HG03439 (cell line): Measurements from ENCODE around the gene MTHFD1L.

Experiments
- ATAC-seq: cut with Tn5 transposase; IDR thresholded peaks from one replicate; pipeline ENCODE4 v1.9.1; 2021; ENCODE audit warnings: mild to moderate bottlenecking, moderate library complexity; ENCODE audit not compliant: unreplicated experiment

Gene MTHFD1L

DNA sequence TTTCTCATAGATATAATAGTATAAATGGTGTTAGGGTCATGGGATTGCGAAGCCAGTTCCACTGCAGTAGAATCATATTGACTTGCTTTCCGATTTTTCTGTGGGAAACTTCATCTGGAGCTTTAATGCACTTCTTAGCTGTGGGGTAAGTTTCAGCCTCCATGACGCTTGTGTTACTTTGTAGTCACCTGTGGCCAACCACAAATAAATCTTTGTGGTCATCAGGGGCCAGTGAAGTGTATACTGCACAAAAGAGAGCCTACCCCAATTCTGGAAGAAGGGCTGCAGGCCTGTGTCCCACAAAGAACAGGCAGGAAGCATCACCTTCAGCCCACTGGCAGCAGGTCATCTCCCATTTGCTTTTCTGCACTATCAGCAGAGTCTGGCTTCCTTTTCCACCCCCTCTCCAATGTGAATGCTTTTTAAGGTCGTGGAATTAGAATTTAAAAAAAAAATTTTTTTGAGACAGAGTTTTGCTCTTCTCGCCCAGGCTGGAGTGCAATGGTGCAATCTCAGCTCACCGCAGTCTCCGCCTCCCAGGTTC lies 32.0 kb downstream of the MTHFD1L start:
- no peak for ATAC-seq

DNA sequence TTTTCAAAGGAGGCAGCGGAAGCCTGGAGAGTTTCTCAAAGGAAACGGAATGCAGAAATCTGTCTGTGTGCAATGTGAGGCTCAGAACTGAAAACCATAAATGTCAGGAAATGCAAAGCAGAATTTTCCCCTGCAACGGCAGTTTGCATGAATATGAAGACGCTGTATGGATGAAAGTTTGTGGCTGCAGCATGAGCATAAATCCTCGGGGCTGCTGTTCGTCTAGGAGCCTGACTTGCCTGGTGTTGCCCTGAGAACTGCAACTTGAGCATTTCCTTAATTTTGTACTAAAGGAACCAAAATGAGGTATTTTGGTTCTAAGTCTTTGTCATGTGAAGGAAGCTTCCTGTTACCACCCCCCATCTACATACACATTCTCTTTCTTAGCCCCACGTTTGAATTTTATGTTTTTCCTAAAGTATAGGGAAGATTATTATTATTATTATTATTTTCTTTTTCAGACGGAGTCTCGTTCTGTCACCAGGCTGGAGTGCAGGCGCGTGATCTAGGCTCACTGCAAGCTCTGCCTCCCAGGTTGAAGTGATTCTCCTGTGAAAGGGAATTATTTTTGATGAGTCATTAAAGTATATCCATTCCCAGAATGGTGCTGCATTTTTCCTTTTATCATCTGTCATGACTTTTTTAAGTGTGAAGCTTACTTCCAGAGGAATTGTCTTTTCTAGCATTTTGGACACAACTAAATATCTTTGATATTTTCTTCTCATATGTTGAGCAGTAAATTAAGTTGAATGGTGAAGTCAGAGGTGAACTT lies 33.1 kb downstream of the MTHFD1L start:
- ATAC-seq: no peak

DNA sequence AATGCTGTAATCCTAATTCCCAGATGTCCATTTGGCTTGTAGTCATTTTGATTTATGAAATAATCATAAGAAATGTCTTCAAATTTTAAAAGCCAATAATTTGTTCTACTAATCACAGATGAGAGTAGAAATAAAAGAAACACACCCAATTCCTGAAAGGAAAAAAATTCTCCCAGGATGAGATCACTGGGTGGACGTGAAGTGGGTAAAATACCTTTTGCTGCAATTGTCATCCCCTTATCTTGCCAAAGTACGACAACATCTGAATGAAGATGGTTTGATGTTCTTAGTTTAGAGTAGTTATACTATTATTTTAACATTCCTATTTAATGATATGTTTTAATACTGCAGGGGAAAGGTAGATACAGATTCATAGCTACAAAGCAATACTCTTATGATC lies 33.7 kb downstream of the MTHFD1L start:
- ATAC-seq: no peak

DNA sequence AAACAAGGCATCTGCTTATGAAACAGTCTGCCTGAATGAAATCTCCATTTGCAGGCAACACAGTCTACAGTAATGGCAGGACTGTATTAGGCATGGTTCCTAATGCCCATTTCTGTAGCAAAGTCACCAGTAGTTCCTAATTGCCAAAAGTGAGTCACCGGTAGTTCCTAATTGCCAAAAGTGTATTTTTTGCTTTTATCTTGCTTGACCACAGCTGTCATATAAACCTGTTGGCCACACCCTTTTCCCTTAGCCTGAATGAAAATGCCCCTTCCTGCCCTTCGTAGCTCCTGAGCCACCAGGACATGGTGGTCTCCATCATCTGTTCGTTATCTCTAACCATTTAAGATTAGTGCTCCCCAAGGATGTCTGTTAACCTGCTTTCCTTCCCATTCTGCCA lies 34.5 kb downstream of the MTHFD1L start:
- ATAC-seq: no peak

DNA sequence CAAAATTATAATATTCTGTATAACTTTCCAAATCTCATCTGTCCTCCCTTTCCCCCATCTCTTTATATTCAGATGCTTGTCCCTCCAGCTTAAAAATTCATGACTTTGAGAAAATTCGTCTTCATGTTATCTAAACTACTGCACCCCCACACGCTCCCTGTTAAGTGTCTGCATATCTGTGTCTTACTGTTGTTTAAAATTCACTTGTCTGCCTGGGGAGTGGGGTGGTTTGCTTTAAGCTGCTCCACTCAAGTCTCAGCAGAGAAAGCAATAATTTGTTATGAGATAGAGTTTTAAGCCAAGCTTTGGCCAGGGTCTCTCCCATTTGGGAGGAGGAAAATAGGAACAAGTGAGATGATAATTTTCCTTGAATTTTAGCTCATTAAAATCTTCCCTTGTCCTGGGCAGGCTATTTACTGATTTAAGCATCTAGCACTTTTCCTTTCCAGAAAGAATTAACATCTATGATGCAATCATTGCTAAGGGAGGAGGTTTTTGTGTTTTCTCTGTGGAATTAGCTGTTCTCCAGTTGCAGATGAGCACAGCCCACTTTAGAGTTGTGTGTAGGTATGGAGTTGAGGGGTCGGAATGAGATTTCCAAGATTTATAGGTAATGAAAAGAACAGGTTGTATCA lies 36.8 kb downstream of the MTHFD1L start:
- ATAC-seq: no peak

DNA sequence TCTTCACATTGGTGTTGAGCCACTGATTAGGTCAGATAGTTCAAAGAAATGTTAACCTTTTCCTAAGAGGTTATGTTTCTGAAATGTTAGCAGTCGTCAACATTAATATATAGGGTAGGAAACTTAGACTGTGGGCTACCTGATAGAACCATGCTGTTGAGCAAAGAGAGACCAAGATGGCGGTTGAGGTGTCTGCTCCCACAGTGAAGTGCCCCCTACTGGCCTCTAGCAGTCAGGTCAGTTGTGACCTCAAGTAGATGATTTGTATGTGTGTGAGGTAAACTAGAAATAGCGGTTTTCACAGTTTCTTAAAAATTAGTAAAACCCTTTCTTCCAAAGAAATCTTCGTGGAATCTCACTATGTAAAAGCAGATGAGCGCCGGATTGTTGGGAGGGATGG lies 40.3 kb downstream of the MTHFD1L start:
- ATAC-seq: no peak

DNA sequence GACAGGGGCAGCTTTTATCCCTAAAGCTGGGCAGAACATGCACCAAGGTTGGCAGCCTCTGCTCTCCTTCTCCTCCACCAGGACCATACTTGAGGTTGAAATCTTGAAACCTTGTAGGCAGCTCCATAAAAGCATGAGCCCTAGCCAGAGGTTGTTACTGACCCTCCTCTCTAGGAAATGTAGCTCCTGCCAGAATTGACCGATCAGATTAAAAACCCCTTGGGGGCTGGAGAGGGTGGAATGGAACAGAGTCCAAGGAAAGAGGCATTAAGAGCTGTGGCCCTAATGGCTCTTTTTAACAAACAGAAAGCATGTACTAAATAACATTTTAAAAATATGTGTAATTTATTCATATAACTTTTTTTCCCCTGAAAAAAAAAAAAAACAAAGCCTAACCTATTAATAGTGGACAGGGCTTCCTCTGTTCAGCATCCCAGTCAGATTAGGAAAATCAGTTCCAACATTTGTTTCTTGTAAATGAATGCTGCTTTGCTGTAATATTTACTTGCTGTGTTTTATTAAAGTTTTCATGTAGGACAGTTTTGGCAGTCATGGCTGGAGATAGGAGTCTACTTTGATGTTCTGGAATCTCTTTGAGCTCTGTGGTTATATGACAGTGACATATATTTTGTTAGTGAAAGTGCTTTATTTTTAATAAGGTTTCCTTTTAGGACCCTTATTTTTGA lies 41.3 kb downstream of the MTHFD1L start:
- ATAC-seq: no peak

DNA sequence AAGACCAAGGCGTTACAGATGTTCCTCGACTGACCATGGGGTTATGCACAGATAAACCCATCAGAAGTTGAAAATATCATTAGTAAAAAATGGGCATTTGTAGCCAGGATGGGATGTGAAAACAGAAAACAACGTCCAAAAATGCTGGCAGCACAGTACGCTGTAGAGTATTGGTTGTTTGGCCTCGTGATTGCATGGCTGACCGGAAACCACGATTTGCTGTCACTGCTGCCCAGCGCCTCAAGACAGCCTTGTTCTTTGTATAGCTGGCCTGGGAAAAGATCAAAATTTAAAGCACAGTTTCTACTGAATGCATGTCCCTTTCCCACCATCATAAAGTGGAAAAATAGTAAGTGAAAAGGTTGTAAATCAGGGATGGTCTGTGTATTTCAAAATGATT lies 41.9 kb downstream of the MTHFD1L start:
- ATAC-seq: no peak

DNA sequence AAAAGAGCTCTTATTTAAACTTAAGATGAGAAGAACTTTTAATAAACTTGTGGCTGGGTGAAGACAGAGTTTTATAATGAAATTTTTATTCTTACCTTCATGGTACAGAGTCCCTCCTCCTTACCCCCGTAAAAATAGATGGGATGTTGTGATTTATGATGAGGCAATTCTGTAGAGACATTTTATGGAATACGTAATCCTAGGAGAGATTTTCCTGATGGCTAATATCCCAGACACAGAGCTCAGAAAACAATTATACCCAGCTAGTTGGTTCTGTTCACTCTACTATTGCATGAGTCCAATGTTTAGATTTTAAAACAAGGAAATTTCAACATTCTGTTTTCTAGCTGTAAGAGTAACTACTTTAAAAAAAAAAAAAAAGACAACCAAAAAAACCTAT lies 43.4 kb downstream of the MTHFD1L start:
- ATAC-seq: no peak

DNA sequence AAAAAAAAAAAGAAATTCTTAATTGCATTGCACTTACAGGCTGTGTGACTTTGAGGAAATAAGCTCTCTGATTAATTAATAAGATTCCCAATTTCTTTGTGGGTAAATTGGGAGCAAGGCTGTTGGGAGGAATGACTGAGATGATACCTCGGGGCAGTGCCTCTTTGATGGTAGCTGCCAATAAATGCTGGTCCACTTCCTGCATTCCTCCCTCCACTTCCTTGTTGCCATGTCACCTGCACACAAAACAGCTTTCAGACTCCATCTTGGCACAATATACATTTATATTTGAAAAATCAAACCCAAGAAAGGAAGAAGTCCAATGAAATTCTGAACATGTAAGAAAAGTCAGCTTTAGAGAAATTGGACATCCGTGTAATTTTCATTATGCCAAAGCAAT lies 45.1 kb downstream of the MTHFD1L start:
- ATAC-seq: no peak

DNA sequence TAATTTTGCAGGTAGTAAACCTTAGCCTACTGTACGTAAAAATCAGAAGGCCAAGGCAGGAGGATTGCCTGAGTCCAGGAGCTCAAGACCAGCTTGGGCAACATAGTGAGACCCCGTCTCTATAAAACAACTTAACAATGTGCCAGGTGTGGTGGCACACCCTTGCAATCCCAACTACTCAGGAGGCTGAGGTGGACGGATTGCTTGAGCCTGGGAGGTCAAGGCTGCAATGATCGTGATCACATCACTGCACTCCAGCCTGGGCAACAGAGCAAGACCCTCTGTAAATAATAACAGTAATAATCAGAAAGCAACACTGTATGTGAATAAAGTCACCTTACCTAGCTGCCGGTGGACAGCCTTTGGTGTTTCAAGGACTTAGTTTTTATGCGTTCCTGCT lies 48.9 kb downstream of the MTHFD1L start:
- no peak for ATAC-seq

DNA sequence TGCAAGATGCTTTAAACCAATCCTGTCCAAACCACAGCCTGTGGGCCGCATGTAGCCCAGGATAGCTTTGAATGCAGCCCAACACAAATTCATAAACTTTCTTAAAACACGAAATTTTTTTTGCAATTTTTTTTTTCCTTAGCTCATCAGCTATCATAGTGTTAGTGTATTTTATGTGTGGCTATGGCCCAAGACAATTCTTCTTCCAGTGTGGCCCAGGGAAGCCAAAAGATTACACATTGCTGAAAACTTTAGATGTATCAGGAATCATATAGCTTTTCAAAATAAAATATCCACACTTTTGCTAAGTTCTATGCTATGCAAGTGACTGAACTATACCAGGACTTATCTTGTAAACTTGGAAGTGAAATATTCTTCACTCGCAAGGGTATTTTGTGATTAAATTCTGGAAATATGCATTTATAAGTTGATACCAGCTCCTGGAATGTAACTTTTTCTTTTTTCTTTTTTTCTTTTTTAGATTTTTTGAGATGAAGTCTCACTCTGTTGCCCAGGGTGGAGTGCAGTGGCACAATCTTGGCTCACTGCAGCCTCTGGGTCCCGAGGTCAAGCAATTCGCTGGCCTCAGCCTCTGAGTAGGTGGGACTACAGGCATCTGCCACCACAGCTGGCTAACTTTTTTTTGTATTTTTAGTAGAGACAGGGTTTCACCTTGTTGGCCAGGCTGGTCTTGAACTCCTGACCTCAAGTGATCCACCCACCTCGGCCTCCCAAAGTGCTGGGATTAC lies 49.8 kb downstream of the MTHFD1L start:
- ATAC-seq: no peak

DNA sequence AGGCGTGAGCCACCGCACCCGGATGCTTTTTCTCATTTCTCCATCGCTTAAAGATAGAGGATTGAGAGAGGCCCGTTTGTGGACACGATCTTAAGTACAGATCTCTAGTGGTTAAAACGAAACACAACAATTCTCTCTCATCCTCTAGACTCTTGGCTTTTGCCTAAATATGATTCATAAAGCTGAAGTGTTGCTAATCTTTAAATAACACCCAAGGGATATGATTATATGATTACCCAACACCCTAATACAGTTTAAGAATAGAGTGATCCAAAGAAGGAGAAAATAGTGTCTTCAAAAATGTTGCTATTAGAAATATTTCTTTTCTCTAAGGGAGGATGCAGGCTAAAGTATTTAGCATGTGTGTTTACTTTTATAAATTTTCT lies 50.4 kb downstream of the MTHFD1L start:
- ATAC-seq: no peak

DNA sequence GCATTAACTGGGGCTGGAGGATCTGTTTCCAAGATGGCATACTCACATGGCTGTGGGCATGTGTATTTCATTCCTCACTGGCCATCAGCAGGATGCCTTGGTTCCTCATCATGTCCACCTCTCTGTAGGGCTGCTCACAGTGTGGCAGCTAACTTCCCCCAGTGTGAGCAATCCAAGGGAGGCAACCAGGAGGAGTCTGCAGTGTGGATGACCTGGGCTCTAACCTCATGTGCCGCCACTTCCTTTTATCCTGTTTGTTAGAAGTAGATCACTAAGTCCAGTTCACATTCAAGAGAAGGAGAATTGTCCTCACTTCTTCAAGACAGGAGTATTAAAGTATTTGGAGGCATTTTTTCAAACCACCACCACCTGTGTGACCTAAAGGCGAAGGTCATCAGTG lies 54.4 kb downstream of the MTHFD1L start:
- ATAC-seq: no peak

DNA sequence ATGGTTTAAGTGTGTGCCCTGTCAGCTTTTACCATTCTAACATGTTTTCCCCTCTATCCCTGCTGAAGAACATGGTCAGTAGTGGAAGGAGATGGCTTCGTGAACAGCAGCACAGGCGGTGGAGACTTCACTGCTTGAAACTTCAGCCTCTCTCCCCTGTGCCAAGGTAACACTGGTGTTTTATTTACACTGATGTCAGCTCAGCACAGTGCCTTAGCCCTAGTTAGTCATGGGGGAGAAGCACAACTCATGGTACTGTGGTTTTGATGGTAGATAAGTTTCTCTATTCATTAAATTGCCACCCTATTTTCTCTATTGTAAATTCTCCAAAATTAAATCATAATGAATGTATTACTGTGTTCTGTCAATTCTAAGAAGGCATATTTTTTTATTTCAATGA lies 56.6 kb downstream of the MTHFD1L start:
- ATAC-seq: no peak

DNA sequence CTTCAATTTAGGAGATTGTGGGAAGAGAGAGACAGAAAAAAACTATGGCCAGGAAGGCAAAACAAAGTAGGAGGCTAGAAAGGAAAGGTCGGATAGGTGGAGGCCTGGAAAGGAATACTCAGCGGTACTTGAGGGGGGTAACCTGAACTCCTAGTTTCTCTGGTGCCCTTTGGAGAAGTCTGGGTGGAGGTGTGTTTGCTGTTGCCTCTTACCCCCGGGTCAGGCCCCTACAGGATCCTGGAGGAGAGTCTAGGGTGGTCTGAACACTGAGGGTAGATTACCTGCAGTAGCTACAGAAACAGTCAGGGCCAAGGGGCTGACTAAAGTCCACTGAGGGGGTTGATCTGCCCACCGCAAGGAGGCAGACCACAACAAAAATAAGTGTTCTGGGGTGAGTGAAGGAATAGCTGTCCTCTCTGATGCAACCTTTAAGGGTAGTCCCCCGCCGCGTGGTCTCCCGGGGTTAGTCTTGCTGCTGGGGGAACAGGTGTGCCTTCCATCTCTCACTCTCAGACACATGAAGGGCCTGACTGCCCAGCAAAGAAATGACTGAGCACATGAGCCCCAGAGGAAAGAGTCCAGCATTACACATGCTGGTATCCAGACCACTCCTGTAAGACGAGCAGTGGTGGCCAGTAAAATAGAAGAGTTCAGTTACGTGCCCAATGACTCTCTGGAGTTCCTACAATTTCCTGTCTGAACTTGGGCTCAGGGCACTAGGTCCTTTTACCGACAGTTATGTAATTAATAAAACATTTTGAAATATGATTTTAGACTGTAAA lies 59.5 kb downstream of the MTHFD1L start:
- ATAC-seq: no peak

DNA sequence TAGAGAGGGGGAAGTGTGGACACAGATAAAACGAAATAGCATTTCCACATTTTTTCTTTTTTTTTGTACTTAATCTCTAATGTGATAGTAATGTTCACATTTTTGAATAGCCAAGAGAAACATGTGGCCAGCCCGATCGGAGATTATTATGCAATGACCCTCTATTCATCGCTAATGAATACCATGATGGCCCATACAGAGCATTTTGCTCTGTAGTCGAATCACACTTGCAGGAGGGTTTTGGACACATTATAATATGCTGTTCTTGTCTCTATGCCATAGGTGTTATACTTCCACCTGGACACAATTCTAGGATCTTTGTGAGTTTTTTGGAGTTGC lies 60.1 kb downstream of the MTHFD1L start:
- ATAC-seq: no peak

DNA sequence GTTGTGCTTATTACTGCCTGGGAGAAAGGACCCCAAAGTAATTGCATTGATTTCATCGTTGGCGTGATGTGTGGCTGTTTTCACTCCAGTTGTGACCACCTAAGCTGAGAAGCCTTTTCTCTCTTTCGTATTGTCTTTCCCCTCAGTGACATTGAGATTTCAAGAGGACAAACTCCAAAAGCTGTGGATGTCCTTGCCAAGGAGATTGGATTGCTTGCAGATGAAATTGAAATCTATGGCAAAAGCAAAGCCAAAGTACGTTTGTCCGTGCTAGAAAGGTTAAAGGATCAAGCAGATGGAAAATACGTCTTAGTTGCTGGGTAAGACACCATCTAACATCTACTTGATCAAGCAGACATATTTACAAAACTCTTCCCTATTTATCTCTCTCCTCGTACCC lies 60.5 kb downstream of the MTHFD1L start:
- no peak for ATAC-seq

DNA sequence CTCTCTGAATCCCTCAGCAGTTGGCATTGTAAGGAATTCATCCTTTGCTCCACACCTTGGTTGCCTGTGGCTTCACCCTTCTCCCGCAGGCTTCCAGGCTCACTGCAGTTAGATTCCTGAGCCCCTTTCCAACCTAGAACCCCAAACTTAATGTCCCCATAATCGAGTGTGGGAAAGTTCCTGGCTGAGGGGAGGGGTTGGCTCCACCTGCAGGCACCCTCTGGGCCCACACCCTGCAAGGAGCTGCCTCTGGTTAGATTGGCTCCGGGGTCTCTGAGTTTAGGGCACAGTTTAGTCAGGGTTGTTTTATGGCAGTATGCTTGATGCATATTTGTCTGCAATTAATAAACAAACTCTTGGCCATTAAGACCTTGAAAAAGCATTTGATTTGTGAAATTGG lies 63.4 kb downstream of the MTHFD1L start:
- no peak for ATAC-seq

DNA sequence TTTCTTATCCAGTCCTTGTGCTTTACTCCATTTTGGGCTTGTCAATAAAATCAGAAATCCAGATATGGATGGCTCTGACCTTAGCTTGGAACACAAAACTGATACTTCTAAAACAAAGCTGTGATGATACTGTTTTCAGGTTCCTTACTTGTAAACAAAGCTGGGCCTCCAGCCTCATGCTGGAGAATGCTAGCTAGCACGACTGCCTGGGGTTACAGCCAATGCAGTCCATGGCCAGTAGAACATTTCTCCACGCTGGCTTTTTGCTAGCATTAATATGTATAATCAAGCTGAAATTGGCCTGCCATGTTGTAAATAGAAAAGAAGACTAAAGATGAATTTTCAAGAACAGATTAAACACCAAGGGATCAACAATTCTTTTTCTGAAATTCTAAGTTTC lies 63.9 kb downstream of the MTHFD1L start:
- no peak for ATAC-seq

DNA sequence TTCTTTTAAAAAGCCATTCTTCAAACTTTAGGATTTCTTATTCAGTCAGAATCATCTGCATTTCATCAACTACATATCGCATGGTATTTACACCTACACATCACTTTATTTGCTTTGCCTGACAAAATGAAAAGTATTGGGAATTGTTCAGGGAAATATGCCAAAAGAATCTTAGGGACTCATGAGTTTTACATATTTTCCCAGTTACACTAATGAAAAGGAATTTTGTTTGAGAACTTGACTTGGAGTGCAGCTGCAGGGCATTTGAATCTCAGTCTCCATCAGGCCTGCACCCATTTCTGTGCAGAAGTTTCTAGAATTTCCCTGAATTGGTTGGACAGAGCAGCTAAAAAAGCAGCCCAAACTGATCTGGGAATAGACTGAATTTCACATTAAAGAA lies 65.3 kb downstream of the MTHFD1L start:
- no peak for ATAC-seq
